Measurements from ENCODE around the gene EXOC3. TPM values are rescaled to one million over a fixed set of nuclear protein-coding genes. Genes with fewer than 3 reads are reported as not detected.

EXOC3 gene
- polyA plus RNA-seq, 4 donors = 41.9 to 76.2 (median 52.6) TPM

DNA sequence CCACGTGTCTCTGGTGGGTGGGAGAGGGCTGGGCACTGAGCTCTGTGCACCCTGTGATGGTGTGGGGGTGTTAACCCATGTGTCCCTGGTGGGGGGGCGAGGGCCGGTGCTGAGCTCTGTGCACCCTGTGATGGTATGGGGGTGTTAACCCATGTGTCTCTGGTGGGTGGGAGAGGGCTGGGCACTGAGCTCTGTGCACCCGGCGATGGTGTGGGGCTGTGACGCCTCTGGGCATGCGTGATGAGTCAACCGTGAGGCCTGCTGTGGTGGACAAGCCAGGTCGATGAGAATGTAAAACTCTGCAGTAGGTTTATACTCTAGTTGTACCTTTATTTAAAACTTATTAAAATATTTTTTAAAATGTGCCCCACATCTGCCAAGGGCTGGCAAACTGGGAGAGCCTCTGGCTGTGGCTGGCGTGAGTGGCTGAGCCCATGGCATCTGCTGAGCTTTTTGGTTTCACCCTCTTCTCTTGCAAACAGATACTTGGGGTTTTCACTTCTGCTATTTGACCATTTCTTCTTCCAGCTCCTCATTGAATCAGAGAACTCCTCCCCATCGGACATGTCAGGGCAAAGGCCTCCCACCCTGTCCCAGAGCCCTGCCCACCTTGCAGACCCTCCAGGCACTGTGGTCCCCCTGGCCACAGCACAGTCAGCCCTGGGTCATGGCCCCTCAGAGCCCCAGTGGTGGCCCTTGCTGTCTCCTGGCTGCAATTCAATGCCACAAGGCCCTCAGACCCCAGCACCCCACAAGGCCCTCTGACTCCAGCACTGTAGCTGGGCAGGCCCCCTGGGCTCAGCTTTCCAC is 18.5 kb upstream of the EXOC3 start:
- no peak for DNase-seq (ENCODE audit: low read depth in 4 of 4, low spot score in 3 of 4)

DNA sequence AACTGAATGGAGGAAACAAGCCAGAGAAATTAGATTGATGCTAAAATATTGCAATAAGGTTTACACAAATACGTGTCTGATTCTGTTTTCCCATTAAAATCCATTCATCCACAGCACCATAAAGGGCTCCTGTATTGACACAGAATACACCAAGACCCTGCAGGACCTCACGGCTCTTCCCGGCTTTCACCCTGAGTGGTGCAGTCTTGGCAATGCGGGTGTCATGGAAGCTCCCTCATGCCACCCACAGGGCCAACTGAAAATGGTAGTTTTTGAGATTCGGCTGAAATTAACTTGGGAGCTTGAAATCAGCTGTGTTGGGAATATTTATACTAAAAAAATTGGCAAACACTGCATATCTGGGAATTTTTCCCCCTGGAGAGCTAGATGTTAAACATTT is 17.3 kb upstream of the EXOC3 start:
- DNase-seq (ENCODE audit: low read depth in 4 of 4, low spot score in 3 of 4) = no peak

DNA sequence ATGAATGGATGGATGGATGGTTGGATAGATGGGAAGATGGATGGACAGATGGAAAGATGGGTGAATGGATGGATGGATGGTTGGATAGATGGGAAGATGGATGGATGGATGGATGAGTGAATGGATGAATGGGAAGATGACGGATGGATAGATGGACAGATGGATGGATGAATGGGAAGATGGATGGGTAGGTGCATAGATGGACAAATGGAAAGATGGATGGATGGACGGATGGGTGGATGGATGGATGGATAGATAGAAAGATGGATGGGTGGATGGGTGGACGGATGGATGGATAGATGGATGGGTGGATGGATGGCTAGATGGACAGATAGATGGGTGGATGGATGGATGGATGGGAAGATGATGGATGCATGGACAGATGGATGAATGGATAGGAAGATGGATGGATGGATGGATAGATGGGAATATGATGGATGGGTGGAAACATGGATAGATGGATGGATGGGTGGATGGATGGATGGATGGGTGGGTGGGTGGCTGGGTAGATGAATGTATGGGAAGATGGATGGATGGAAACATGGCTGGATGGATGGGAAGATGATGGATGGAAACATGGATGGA is 16.5 kb upstream of the EXOC3 start:
- no peak for DNase-seq (ENCODE audit: low read depth in 4 of 4, low spot score in 3 of 4)

DNA sequence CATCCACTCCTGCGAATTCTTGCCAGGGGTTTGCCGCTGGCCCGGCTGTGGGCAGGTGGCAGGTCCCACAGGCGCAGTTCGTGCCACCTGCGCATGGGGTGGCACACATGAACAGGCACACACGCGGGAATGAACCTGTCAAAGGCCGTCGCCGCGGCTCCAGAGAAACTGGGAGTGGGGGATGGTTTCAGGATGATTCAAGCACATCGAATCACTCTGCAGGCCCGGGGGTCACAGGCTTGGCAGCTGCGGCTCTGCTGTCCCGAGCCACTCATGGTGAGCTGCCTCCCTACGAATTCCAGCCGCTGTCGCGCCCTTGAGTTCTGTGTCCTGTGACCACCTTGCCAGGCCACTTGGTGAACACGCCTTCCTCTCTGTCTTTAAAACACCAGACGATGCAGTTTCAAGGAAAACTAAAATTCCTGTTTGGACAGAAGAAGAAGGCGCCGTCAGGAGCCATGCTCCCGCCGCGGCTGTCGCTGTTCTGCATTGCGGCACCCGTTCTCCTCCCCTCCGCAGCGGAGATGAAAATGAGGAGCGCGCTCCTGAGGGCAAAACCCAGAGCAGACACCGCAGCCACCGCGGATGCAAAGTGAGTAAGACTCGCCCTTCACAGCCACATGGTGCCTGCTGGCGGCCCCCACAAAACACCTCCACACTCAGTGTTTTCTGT is 15.4 kb upstream of the EXOC3 start:
- no peak for DNase-seq (ENCODE audit: low read depth in 4 of 4, low spot score in 3 of 4)

DNA sequence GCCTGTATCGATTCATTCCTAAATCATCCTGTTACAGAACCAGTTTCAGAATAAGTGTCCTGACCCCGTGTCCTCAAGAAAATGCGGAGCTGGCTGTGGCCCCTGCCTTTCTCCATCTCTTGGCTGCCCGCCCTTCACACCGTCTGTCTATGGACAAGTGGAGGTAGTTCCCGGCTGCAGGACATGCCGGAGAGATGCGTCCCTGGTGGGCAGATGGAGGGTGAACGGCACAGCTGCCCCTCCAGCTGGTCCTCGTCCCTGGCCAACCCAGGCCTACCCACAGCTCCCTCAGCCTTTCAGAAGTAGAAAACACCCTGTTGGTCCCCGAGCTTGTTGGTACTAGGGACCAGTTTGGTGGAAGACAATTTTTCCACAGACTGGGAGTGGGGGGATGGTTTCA is 14.8 kb upstream of the EXOC3 start:
- no peak for DNase-seq (ENCODE audit: low read depth in 4 of 4, low spot score in 3 of 4)

DNA sequence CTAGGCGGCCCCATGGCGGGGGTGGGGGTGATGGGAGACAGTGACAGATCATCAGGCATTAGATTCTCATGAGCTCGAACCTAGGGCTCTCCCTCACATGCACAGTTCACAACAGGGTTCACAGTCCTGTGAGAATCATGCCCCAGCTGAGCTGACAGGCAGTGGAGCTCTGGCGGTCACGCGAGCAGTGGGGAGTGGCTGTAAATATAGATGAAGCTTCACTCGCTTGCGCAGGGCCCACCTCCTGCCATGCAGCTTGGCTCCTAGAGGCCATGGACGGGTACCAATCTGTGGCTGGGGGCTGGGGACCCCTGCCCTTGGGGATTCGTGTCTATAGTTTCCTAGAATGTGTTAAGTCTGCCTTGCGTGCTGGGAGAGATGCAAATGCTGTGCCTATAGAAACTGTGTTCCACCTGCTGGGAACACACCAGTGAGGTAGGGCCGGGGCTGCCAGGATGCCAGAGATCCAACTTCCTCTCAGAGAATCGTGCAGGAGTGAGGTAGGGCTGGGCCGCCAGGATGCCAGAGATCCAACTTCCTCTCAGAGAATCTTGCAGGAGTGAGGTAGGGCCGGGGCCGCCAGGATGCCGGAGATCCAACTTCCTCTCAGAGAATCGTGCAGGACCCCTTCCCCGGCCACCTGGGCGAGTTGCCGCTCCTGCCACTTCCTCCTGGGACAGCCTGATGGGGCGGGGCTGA is 14.1 kb upstream of the EXOC3 start:
- no peak for DNase-seq (ENCODE audit: low read depth in 4 of 4, low spot score in 3 of 4)

DNA sequence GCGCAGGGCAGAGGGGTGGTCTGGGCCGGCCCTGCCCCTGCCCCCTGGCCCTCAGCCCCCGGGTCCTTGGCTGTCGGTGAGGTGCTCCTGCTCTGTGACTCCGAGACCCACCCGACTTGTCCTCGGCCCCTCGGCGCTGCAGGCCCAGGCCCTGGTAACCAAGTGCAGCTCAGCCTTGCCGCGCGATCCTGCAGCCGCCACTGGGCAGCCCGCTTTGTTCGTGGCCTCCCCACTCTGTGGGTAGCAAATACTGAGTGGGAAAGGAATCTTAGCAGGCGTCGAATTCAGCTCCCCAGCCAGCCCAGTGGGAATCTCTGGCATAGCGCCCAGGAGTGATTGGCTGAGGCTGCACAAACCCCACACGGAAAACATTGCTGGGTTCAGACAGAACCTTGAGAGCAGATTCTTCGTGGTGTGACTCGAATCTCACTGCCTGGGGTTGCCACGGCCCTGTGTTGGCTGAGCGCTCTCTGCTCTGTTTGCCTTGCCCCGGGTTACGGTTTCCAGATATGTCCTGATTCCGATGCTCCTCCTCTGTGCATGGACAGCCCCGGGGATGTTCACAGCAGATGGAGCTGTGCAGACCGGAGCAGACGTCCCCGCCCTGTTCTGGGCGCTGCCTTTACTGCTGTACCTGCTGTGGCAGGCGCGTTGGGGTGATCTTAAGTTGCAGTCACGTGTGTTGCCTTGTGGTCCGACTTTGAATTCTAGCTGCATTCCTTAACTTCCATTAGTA is 13.4 kb upstream of the EXOC3 start:
- no peak for DNase-seq (ENCODE audit: low read depth in 4 of 4, low spot score in 3 of 4)

DNA sequence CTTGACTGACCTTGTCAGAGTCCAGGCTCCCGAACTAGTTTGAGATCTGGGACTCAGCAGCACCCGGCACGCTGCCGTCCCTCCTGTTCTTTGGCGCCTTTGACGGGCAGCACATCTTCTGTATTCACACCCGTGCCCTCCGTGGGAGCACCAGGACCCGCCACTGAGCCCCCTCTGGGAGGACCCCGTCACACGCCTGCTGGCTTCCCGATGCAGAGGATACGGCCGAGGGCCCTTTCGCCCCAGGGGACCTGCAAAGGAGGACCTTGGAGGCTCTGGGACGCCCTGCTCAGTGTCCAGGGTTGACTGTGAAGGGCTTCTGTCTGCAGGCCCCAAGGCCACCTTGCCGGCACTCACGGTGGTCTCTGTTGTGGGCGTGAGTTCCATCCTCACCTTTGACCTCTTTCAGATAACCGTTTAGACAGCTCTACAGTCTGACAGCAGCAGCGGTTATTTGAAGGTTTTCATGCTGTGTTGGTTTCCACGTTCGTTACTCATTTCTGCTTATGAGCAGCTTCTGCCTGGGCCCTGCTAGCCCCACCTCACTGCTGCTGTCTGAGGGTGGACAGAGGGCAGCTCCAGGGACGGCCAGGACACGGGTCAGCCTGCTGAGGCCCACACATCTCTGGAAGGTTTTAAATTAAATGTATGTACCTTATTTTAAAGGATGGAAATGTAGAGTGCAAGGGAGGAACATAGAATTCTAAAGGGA is 12.6 kb upstream of the EXOC3 start:
- no peak for DNase-seq (ENCODE audit: low read depth in 4 of 4, low spot score in 3 of 4)

DNA sequence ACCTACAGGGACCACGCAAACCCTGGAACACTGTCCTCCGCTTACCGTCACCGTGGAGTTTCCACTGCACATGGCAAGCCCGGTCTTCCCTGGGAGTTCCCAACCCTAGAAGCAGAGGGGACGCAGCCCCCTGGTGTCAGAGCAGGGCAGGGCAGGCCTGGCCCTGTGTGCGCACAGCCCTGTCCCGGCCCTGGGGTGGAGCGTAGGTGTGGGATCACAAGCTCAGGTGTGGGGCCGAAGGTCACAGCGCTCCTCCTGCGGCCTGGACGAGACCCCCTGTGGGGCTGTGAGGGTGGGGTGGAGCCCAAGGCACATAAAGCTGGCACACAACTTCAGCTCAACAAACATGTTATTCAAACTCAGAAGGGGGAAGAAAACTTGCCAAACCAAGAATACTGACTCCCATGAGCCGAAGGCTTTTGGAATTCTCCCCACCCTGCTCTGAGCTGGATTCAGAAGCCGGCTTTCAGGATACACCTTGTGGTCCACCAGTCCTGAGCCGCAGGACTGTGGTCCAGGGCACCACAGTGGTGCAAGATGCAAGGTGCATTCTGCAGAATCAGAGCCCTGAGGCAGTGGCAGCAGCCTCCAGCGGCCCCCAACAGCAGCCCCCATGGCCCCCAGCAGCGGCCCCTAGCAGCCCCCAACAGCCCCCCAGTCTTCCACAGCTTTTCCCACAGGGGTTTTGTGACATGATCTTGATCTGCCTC is 11.8 kb upstream of the EXOC3 start:
- DNase-seq (ENCODE audit: low read depth in 4 of 4, low spot score in 3 of 4) = no peak

DNA sequence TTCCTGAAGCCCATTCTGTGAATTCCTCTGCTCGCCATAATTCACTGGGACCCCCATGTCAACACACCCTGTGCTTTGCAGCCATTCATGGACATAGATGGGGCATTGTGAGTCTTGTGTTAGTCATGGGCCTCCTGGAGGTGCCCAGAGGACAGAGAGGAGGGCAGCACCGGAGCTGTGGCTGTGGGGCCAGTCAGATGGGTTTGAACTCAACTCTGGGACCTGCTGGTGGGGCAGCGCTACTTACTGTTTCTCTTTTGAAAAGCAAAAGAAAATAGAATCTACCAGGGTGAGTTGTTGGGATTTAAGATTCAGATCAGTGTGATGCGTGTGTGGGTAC is 11.3 kb upstream of the EXOC3 start:
- DNase-seq (ENCODE audit: low read depth in 4 of 4, low spot score in 3 of 4) = no peak

DNA sequence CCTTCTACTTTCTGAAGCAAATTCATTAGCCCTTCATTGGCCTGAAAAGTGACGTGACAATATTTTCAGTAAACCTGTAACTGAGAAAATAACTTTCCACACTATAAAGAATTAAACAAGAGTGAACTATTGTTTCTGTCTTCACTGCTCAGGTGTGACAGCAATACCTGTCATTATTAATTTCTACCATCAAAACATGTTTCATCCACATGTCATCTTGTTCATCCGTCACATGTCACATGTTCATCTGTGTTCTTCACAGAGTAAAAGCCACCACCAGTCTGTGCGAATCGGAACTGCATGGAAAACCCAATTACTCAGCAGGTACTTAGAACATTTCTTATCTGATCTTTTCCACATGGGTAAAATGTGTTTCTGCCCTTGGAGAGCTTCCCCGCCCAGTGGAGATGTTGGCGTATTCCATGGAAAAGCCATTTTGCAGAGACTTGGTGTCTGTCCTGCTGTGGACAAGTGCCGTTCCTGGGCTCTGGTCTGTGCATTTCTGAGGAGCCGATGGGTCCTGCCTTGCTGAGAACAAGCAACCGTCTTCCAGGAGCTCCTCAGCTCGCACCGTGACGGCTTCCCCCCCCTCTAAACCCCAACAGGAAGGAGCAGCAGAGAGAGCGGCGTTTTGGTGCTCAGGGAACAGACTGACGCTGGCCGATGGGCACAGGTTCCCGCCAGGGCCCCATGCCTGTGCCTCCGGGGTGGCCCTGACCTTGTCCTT is 10.6 kb upstream of the EXOC3 start:
- DNase-seq (ENCODE audit: low read depth in 4 of 4, low spot score in 3 of 4) = no peak

DNA sequence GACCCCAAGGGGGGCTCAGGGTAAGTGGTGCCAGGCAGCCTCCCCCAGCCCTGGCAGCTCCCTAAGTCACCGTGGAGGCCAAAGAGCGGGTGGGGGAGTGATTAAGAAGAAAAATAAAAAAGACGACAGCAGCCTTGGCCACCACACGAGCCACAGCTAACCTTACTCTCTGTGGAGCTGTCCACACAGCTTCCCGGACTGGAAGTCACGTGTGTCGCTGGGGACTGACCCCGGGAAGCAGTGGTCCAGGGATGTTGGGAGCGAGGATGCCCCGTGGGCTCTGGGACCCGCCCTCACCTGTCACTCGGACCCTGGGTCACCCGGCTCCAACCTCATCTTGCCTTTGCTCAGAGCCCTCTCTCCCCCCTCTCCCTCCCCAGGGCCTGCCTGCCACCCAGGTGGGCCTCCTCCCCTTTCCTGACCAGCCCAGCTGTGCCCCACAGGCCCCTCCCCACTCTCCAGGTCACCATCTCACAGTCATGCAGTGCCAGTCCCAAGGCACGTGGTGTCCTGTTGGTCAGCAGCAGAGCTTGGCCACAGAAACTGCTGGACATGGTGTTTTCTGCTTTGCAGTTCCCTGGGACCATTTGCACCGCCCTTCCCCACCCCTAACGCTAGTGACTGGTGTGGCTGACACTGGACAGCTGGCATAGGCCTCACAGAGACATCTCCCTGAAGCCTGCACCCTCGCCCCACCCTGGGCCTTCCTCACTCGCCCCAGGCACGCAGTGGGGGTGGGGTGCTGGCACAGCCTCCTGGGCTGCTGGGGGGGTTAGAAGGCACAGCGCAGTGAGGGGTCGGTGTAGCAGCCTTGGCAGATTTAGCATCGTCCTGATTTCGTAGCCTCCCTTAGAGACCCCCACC is 9.8 kb upstream of the EXOC3 start:
- no peak for DNase-seq (ENCODE audit: low read depth in 4 of 4, low spot score in 3 of 4)

DNA sequence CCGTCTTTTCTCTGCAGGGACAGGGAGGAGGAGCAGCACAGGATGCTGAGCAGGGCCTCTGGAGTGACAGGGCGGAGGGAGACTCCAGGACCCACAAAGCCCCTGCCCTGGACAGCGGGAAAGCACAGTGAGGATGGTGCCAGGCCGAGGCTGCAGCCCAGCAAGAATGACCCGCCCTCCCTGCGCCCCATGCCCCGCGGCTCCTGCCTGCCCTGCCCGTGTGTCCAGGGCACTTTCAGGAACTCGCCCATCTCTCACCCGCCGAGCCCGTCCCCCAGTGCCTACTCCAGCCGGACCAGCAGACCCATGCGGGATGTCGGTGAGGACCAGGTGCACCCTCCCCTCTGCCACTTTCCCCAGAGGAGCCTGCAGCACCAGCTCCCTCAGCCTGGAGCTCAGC is 9.1 kb upstream of the EXOC3 start:
- no peak for DNase-seq (ENCODE audit: low read depth in 4 of 4, low spot score in 3 of 4)

DNA sequence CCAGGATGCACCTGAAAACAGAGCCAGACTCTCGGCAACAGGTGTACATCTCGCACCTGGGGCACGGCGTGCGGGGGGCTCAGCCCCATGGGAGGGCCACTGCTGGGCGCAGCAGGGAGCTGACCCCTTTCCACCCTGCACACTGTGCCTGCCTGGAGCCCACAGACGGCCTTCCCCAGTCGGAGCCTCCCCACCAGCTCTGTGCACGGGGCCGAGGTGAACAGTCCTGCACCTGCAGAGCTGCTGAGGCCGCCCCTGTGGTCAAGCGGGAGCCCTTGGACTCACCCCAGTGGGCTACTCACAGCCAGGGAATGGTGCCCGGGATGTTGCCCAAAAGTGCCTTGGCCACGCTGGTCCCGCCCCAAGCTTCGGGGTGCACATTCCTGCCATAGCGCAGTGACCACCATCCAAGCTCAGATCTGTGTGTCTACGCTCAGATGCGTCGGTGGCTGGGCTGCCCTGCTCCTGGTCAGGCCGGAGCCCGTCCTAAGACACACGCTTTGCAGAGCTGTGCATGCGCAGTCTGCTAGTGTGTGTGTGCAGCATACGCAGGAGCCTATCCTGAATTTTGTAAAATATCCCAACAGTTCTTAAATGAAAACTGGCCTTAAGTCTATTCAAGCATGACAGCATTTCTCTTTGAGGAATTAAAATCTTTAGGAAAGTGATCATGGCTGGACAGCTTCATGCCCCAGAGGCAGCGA is 8.4 kb upstream of the EXOC3 start:
- no peak for DNase-seq (ENCODE audit: low read depth in 4 of 4, low spot score in 3 of 4)

DNA sequence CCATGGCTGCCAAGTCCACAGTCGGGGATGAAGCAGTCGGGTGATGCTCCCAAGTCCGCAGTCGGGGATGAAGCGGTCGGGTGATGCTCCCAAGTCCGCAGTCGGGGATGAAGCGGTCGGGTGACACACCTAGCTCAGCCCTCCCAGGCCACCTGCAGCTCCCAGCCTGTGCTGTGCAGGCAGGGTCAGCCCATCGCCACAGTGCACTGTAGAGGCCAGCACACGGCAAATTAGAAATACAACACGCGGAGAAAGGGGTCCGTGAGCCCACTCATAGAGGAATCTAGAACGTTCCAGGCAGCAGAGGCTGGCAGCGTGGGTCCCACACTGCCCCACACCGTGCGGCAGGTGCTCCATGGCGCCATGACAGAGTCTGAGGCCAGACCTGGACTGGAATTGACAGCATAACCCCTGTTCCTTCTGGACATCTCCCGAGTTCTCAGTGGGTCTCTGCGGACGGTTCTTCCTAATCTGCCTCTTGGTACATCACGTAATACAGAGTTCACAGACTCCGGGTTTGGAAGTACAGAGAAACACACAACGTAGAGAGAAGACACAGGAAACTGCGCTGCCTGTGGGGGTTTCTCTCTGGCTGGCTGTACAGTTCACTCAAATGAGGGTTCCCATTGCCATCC is 7.7 kb upstream of the EXOC3 start:
- no peak for DNase-seq (ENCODE audit: low read depth in 4 of 4, low spot score in 3 of 4)

DNA sequence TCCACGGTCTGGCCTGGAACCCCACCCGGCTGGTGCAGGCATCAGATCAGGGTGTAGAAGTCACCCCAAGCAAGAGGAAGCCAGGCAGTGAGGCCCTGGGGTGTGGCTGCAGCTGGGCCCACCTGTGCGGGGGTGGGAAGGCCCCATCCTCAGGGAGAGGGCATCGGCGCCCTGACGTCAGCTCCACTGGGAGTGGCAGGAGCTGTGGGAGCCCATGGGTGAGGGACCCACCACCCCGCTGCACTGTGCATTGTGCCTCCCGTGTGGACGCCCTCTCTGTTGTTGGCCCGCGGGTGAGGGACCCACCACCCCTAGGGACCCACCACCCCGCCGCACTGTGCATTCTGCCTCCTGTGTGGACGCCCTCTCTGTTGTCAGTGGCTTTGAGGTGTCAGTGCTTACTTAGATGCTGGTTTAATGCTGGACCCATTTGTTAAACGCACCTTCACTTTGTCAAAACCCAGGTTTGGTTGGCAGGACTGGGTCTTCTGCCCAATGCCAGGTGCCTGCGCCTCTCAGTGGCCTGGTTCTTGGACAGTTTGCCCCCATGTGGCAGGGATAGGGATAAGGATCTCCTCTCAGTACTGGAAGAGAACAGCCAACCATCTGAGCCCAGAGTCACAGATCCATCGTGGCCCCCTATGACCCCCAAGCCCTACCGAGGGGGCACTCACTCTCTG is 6.9 kb upstream of the EXOC3 start:
- no peak for DNase-seq (ENCODE audit: low read depth in 4 of 4, low spot score in 3 of 4)

Data from left renal pelvis (tissue), 4 donors.